PC-9 (cell line): Measurements from ENCODE around the gene ABHD4. TPM values are rescaled to one million over a fixed set of nuclear protein-coding genes. Genes with fewer than 3 reads are reported as not detected.

Source experiments
- BruUV-seq: library from RNA; stranded (reverse); fragments of 400-500 nt; replicated peaks from 2 replicates; lab custom pipeline; 2021; lab: Mats Ljungman, UMichigan
- CTCF ChIA-PET: fragments of 300-600 bp; sonication (Branson Sonifier 250); formaldehyde crosslinking; loops from one replicate; lab custom pipeline; 2022; ENCODE audit warnings: antibody characterized with exemption; lab: Charles Lee
- POLR2A ChIA-PET: fragments of 300-600 bp; sonication (Branson Sonifier 250); formaldehyde crosslinking; loops from one replicate; lab custom pipeline; 2022; ENCODE audit warnings: antibody characterized with exemption; ENCODE audit not compliant: unreplicated experiment; lab: Charles Lee
- DNase-seq, 2 experiments: peaks; one replicate each; pipeline versions ENCODE4 v3.0.0 to v3.0.0-alpha.2; 2015 to 2022; ENCODE audit warnings: mixed read lengths in 1 of 2
- H2AFZ ChIP-seq: fragments of 200-600 bp; sonication (generic); 2 replicates; pipeline ENCODE4 v1.8.1; 2017; ENCODE audit warnings: antibody characterized with exemption
- H3F3A ChIP-seq: fragments of 200-600 bp; sonication (generic); 2 replicates; pipeline ENCODE4 v1.8.1; 2017; ENCODE audit warnings: antibody characterized with exemption, mild to moderate bottlenecking, low read depth; ENCODE audit not compliant: insufficient read depth
- H3K27ac ChIP-seq: fragments of 200-600 bp; sonication (generic); 2 replicates; pipeline ENCODE4 v1.6.1; 2016; ENCODE audit warnings: mixed run types
- H3K27me3 ChIP-seq: fragments of 200-600 bp; sonication (generic); 2 replicates; pipeline ENCODE4 v1.6.1; 2016; ENCODE audit warnings: low read depth, mixed run types; ENCODE audit not compliant: insufficient read depth
- H3K36me3 ChIP-seq: fragments of 200-600 bp; sonication (generic); 2 replicates; pipeline ENCODE4 v1.6.1; 2016; ENCODE audit warnings: low read depth, mixed run types
- H3K4me1 ChIP-seq: fragments of 200-600 bp; sonication (generic); replicated peaks from 2 replicates; pipeline ENCODE4 v1.6.1; 2016; ENCODE audit warnings: mixed run types; ENCODE audit not compliant: insufficient read depth
- H3K4me2 ChIP-seq: fragments of 200-600 bp; sonication (generic); 2 replicates; pipeline ENCODE4 v1.6.1; 2017; ENCODE audit warnings: mixed run types
- H3K4me3 ChIP-seq: fragments of 200-600 bp; sonication (generic); 2 replicates; pipeline ENCODE4 v1.6.1; 2016; ENCODE audit warnings: mixed run types
- H3K79me2 ChIP-seq: fragments of 200-600 bp; sonication (generic); 2 replicates; pipeline ENCODE4 v1.6.1; 2017; ENCODE audit warnings: low read depth, mixed run types
- H3K9me2 ChIP-seq: fragments of 200-600 bp; sonication (generic); 2 replicates; pipeline ENCODE4 v1.8.1; 2017; ENCODE audit warnings: mild to moderate bottlenecking; ENCODE audit not compliant: insufficient read depth
- H3K9me3 ChIP-seq: fragments of 200-600 bp; sonication (generic); 2 replicates; pipeline ENCODE4 v1.8.1; 2016; ENCODE audit warnings: low read depth; ENCODE audit not compliant: insufficient read depth
- H4K20me1 ChIP-seq: fragments of 200-600 bp; sonication (generic); 2 replicates; pipeline ENCODE4 v1.8.1; 2017; ENCODE audit not compliant: insufficient read depth
- EZH2 ChIP-seq: fragments of 200-600 bp; sonication (generic); IDR thresholded peaks from 2 replicates; pipeline ENCODE4 v1.8.0; 2017; ENCODE audit warnings: antibody characterized with exemption, low read depth
- intact Hi-C: fragments of 100-400 bp; cut with micrococcal nuclease; formaldehyde crosslinking; loops from one replicate; pipeline ENCODE4 v1.10.0; 2022; ENCODE audit not compliant: unreplicated experiment
- total RNA-seq: library from RNA; stranded (reverse); gene quantifications from 2 replicates; pipeline ENCODE4 v1.2.3, GENCODE V29; 2021
- TF ChIP-seq, protein P1 (sequence below): fragments of 200-600 bp; sonication (generic); conservative IDR thresholded peaks from 2 replicates; pipeline ENCODE4 v1.6.1; 2017; ENCODE audit warnings: mixed run types, antibody characterized with exemption, mild to moderate bottlenecking, moderate library complexity

ABHD4 gene
- total RNA-seq, 1 experiment from 2014 or later = 83.2 TPM

GRCh38 chr14:22629361-22629760 is 31.3 kb downstream of the ABHD4 start:
- no peak overlapping the region for H3K27ac ChIP-seq
- BruUV-seq = no TSS peak
- no peaks in the 10 kb centered on the region for H3F3A ChIP-seq
- no peaks in the 10 kb centered on the region for H3K27me3 ChIP-seq
- ChIA-PET CTCF (no interaction called here), POLR2A (no interaction called here)
- no peaks in the 10 kb centered on the region for H3K36me3 ChIP-seq
- no peaks in the 10 kb centered on the region for H3K9me3 ChIP-seq
- H3K4me3 ChIP-seq = no peak overlapping the region
- H3K9me2 ChIP-seq = no peaks in the 10 kb centered on the region
- no peak overlapping the region for H3K4me2 ChIP-seq
- no peak for DNase-seq
- no peaks in the 10 kb centered on the region for H3K79me2 ChIP-seq
- no peak for TF ChIP-seq EZH2
- TF ChIP-seq, protein P1, sequence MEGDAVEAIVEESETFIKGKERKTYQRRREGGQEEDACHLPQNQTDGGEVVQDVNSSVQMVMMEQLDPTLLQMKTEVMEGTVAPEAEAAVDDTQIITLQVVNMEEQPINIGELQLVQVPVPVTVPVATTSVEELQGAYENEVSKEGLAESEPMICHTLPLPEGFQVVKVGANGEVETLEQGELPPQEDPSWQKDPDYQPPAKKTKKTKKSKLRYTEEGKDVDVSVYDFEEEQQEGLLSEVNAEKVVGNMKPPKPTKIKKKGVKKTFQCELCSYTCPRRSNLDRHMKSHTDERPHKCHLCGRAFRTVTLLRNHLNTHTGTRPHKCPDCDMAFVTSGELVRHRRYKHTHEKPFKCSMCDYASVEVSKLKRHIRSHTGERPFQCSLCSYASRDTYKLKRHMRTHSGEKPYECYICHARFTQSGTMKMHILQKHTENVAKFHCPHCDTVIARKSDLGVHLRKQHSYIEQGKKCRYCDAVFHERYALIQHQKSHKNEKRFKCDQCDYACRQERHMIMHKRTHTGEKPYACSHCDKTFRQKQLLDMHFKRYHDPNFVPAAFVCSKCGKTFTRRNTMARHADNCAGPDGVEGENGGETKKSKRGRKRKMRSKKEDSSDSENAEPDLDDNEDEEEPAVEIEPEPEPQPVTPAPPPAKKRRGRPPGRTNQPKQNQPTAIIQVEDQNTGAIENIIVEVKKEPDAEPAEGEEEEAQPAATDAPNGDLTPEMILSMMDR = no peak
- no peaks in the 10 kb centered on the region for H4K20me1 ChIP-seq
- no peak overlapping the region for H2AFZ ChIP-seq
- intact Hi-C loops = no loop called here
- H3K4me1 ChIP-seq = no peaks in the 10 kb centered on the region

DNA sequence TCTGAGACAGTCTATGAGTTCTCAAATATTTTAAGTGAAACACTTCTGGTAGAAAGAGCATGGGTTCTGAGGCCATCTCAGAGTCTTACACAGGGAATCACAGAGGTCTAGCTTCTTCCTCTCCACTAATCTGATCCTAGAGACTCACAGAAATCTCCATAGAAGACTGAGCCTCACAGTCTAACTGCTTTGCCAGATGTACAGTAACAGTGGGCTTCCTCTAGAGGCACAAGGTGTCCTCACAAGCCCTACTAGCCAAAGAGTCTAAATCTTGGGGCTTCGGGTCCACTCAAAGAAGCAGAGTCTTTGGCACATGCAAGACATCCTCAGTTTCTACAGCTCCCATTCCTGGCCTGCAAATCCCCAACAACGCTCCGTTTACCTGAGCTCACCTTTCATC is 32.0 kb downstream of the ABHD4 start:
- DNase-seq = no peak
- H3K36me3 ChIP-seq = no peaks in the 10 kb centered on the region
- H3K27me3 ChIP-seq = no peaks in the 10 kb centered on the region
- H4K20me1 ChIP-seq = no peaks in the 10 kb centered on the region
- no peaks in the 10 kb centered on the region for H3K9me2 ChIP-seq
- H3K9me3 ChIP-seq = no peaks in the 10 kb centered on the region
- H3K4me3 ChIP-seq = no peak overlapping the region
- no peak overlapping the region for H2AFZ ChIP-seq
- CTCF ChIA-PET = no interaction called here
- no TSS peak for BruUV-seq
- H3K4me2 ChIP-seq = no peak overlapping the region
- POLR2A ChIA-PET = no interaction called here
- no peaks in the 10 kb centered on the region for H3F3A ChIP-seq
- H3K27ac ChIP-seq = no peak overlapping the region
- H3K79me2 ChIP-seq = no peaks in the 10 kb centered on the region
- intact Hi-C loops = no loop called here
- H3K4me1 ChIP-seq = no peaks in the 10 kb centered on the region
- TF ChIP-seq, protein P1 = no peak
- TF ChIP-seq EZH2 = no peak

- no peaks in the 10 kb centered on the region for H3K79me2 ChIP-seq
- no peaks in the 10 kb centered on the region for H3K9me3 ChIP-seq
- H3F3A ChIP-seq = no peaks in the 10 kb centered on the region
- no peak overlapping the region for H2AFZ ChIP-seq
- intact Hi-C loops = no loop called here
- no peak overlapping the region for H3K27ac ChIP-seq
- H3K4me3 ChIP-seq = no peak overlapping the region
- H3K4me2 ChIP-seq = no peak overlapping the region
- H3K36me3 ChIP-seq = no peaks in the 10 kb centered on the region
- no peak for TF ChIP-seq EZH2
- TF ChIP-seq, protein P1 = no peak
- no peaks in the 10 kb centered on the region for H3K4me1 ChIP-seq
- no peaks in the 10 kb centered on the region for H3K27me3 ChIP-seq
- H3K9me2 ChIP-seq = no peaks in the 10 kb centered on the region
- DNase-seq = no peak
- ChIA-PET POLR2A (no interaction called here), CTCF (no interaction called here)
- BruUV-seq = no TSS peak
- no peaks in the 10 kb centered on the region for H4K20me1 ChIP-seq
Measured at GRCh38 chr14:22630486-22630885, 32.4 kb downstream of the ABHD4 start.
